Nephron (organoid): ENCODE data around the gene PHIP.
A peak's percentile ranks its signal among the peaks of the same experiment; 100 is the strongest.

Experiments
- H3K27ac Mint-ChIP-seq, 3 experiments: 2 replicates each; pipeline ENCODE4 v1.8.0; 2020; ENCODE audit warnings: mixed read lengths in 3 of 3, mild to moderate bottlenecking in 2 of 3, moderate library complexity in 1 of 3
- H3K27me3 Mint-ChIP-seq: 2 replicates; pipeline ENCODE4 v1.8.0; 2021; ENCODE audit warnings: low read depth, mild to moderate bottlenecking, moderate library complexity, mixed read lengths
- H3K36me3 Mint-ChIP-seq: 2 replicates; pipeline ENCODE4 v1.8.0; 2020; ENCODE audit warnings: low read depth, mixed read lengths
- H3K4me1 Mint-ChIP-seq: 2 replicates; pipeline ENCODE4 v1.8.0; 2020; ENCODE audit warnings: mixed read lengths
- H3K4me3 Mint-ChIP-seq, 3 experiments: 2 replicates each; pipeline ENCODE4 v1.8.0; 2020; ENCODE audit warnings: mild to moderate bottlenecking in 3 of 3, mixed read lengths in 3 of 3, moderate library complexity in 2 of 3
- H3K9me3 Mint-ChIP-seq: 2 replicates; pipeline ENCODE4 v1.8.0; 2020; ENCODE audit warnings: mixed read lengths
- TF ChIP-seq, protein P1 (sequence below), 3 experiments: fragments of 200-600 bp; sonication (generic); IDR thresholded peaks; one replicate each; pipeline ENCODE4 v1.5.0; 2021; ENCODE audit warnings: antibody characterized with exemption in 3 of 3; ENCODE audit not compliant: unreplicated experiment in 3 of 3

The PHIP gene

DNA sequence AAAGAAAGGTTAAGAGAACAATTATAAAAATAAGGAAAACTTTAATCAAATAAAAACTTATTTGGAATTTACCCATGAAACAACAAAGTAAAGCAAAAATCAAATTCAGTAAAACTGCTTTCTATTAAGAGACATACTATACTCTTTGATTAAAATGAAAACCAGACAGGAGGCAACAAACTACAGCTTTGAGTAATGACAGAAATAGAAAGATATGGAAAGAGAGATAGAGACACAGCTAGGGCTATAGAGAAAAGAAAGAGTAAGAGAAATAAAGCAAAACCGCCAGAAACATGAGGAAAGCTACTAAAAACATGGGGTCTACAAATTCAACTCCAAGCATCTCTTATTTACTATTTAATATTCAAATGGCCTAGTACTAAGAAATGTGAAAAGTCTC, 67.6 kb downstream of the PHIP start:
- TF ChIP-seq, protein P1, sequence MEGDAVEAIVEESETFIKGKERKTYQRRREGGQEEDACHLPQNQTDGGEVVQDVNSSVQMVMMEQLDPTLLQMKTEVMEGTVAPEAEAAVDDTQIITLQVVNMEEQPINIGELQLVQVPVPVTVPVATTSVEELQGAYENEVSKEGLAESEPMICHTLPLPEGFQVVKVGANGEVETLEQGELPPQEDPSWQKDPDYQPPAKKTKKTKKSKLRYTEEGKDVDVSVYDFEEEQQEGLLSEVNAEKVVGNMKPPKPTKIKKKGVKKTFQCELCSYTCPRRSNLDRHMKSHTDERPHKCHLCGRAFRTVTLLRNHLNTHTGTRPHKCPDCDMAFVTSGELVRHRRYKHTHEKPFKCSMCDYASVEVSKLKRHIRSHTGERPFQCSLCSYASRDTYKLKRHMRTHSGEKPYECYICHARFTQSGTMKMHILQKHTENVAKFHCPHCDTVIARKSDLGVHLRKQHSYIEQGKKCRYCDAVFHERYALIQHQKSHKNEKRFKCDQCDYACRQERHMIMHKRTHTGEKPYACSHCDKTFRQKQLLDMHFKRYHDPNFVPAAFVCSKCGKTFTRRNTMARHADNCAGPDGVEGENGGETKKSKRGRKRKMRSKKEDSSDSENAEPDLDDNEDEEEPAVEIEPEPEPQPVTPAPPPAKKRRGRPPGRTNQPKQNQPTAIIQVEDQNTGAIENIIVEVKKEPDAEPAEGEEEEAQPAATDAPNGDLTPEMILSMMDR (IDR thresholded peaks at IDR 0.05; ENCODE audit: unreplicated experiment in 3 of 3): no peak
- H3K27me3 Mint-ChIP-seq: no peaks in the 10 kb centered on the region
- no peak overlapping the region for H3K4me3 Mint-ChIP-seq
- H3K9me3 Mint-ChIP-seq: no peaks in the 10 kb centered on the region
- no peak overlapping the region for H3K27ac Mint-ChIP-seq
- H3K36me3 Mint-ChIP-seq: peaks cover 48% of the 10 kb centered on the region
- H3K4me1 Mint-ChIP-seq: peaks cover 4% of the 10 kb centered on the region

DNA sequence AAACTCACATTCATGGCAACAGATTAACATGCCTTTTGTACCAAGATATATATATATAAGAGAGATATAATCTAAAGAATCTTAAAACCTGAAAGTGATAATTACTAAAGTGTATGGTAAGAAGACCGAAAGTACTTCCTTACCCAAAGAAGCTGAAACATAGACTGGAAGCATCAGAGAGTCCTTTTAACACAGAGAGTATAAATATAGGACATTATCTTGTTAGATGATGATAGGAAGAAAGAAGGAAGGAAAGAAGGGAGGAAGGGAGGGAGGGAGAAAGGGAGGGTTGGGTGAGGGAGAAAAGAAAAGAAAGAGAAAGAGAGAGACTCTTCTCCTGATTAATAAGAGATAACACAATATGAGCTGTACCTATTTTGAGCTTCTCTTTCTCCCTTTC, 68.2 kb downstream of the PHIP start:
- Mint-ChIP-seq H3K27ac (no peak overlapping the region), H3K9me3 (no peaks in the 10 kb centered on the region), H3K4me1 (peaks cover 5% of the 10 kb centered on the region), H3K4me3 (no peak overlapping the region), H3K36me3 (peaks cover 42% of the 10 kb centered on the region), H3K27me3 (no peaks in the 10 kb centered on the region)
- TF ChIP-seq, protein P1 (IDR thresholded peaks at IDR 0.05; ENCODE audit: unreplicated experiment in 3 of 3): no peak

DNA sequence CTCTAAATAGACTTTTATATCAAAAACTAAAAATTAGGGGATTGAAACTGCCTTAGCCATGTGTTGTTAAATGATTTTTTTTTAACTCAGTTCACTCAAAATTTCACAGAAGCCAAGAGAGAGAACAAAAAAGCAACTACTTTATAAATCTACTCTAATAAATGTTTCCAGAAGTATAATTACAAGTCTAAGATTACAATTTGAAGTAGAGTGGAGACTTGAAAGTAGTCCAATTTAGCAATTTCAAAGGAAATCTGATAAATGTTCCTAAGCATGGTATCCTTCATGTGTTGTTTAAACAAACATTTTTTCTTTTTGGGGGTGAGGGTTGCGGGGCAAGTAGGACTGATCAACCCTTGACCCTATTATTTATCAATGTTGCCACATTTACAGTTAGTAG, 72.6 kb downstream of the PHIP start:
- TF ChIP-seq, protein P1 (IDR thresholded peaks at IDR 0.05; ENCODE audit: unreplicated experiment in 3 of 3): no peak

DNA sequence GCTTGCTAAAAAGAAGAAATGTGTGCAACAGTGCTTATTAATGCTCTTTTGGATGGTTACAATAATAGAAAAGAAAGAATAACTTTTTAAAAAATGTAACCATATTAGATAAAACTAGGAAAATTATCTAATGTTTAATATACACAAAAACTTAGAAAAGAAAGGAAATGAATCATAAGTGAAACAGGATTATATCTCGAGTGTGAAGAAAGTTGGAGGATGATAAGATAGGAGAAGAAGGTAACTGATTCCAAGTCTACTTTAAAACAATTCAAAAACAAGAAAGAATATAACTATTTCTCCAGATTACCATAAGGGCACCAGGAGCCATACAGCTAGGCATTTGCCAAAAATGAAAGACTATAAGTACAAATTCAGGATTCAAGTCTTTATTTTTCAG, 73.0 kb downstream of the PHIP start:
- Mint-ChIP-seq H3K27me3 (no peaks in the 10 kb centered on the region), H3K27ac (no peak overlapping the region), H3K4me3 (no peak overlapping the region), H3K4me1 (peaks cover 5% of the 10 kb centered on the region), H3K9me3 (no peaks in the 10 kb centered on the region), H3K36me3 (peaks cover 58% of the 10 kb centered on the region)
- TF ChIP-seq, protein P1 (IDR thresholded peaks at IDR 0.05; ENCODE audit: unreplicated experiment in 3 of 3): no peak

More for the DNA sequence above, 72.6 kb downstream of the PHIP start:
- Mint-ChIP-seq H3K36me3 (peaks cover 54% of the 10 kb centered on the region), H3K9me3 (no peaks in the 10 kb centered on the region), H3K4me3 (no peak overlapping the region), H3K27ac (peak overlapping the region in 1 of 3 experiments; percentile 53), H3K4me1 (peaks cover 5% of the 10 kb centered on the region), H3K27me3 (no peaks in the 10 kb centered on the region)

DNA sequence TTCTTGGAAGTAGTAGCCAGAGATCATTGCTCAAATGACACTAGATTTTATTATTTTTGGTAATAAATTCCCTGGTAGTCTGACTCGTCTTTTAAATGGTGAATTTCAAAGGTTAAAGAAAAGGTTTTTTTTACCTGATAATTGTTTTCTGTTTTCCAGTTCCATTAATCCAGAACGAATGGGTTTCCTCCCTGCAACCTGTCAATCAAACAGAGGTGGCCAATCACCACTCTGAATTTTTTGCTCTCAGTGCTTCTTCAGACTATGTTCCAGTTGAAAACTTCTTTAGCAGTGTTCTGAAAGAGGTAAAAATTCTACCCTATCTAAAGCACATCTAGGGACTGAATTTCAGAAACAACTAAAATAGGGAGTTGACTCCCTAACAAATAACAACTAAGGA, 73.8 kb downstream of the PHIP start:
- no peaks in the 10 kb centered on the region for H3K27me3 Mint-ChIP-seq
- TF ChIP-seq, protein P1 (IDR thresholded peaks at IDR 0.05; ENCODE audit: unreplicated experiment in 3 of 3): no peak
- peaks cover 5% of the 10 kb centered on the region for H3K4me1 Mint-ChIP-seq
- no peaks in the 10 kb centered on the region for H3K9me3 Mint-ChIP-seq
- no peak overlapping the region for H3K4me3 Mint-ChIP-seq
- H3K27ac Mint-ChIP-seq: no peak overlapping the region
- H3K36me3 Mint-ChIP-seq: peaks cover 60% of the 10 kb centered on the region

DNA sequence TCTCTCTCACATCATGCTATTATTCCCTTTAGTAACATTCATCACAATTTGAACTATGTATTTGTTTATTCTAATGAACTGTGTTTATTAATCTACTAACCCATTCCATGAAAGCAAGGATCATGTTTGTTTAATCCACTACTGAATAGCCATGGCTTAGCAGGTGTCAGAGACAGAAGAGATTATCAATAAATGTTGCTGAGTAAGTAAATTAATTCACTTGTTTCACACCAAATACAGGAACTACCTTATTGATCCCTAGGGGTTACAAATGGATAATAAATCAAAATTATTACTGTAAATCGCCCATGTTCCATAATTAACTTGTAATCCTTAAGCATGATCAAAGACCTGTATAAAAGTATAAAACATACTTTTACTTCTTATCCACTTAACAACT, 76.6 kb downstream of the PHIP start:
- no peak overlapping the region for H3K4me3 Mint-ChIP-seq
- H3K36me3 Mint-ChIP-seq: peaks cover 67% of the 10 kb centered on the region
- H3K27ac Mint-ChIP-seq: no peak overlapping the region
- no peaks in the 10 kb centered on the region for H3K27me3 Mint-ChIP-seq
- TF ChIP-seq, protein P1 (IDR thresholded peaks at IDR 0.05; ENCODE audit: unreplicated experiment in 3 of 3): no peak
- peaks cover 5% of the 10 kb centered on the region for H3K4me1 Mint-ChIP-seq
- H3K9me3 Mint-ChIP-seq: peaks cover 4% of the 10 kb centered on the region
